GM12892 (cell line): ENCODE results near the gene TESK1.
"Not testable (repeated sequence)": the region's sequence is repeated elsewhere in the genome, so short reads cannot be mapped to it uniquely, and the experiment has no call there.

Source experiments
- DNase-seq: peaks from one replicate; pipeline ENCODE4 v3.0.0; 2011; ENCODE audit not compliant: insufficient read length
- FAIRE-seq: peaks from 2 replicates; lab custom pipeline; 2011; peaks lifted over from hg19 to GRCh38; lab: Jason Lieb, UNC
- POLR2A ChIP-seq: IDR thresholded peaks from 2 replicates; pipeline ENCODE4 v1.6.1; 2011; ENCODE audit warnings: low read depth, low read length, control low read depth
- POLR2AphosphoS5 ChIP-seq: IDR thresholded peaks from 2 replicates; pipeline ENCODE4 v1.6.1; 2011; ENCODE audit warnings: low read depth, low read length, control low read depth
- TAF1 ChIP-seq: IDR thresholded peaks from 2 replicates; pipeline ENCODE4 v1.6.1; 2011; ENCODE audit warnings: low read depth, mild to moderate bottlenecking, control low read depth, low read length, borderline replicate concordance

TESK1 gene

DNA sequence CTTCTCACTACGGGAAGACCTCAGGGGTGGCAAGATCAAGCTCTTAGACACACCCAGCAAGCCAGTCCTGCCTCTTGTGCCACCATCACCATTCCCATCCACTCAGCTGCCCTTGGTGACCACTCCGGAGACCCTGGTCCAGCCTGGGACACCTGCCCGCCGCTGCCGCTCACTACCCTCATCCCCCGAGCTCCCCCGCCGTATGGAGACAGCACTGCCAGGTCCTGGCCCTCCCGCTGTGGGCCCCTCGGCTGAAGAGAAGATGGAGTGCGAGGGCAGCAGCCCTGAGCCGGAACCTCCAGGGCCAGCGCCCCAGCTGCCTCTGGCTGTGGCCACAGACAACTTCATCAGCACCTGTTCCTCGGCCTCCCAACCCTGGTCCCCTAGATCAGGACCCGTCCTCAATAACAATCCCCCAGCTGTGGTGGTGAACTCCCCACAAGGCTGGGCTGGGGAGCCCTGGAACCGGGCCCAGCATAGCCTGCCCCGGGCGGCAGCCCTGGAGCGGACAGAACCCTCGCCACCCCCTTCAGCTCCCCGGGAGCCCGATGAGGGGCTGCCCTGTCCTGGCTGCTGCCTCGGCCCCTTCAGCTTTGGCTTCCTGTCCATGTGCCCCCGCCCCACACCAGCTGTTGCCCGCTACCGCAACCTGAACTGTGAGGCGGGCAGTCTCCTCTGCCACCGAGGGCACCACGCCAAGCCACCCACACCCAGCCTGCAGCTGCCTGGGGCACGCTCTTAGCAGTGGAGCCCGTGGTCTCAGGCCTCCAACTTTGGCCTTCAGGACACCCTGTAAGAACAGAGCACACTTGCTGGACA lies 4.1 kb downstream of the TESK1 start:
- DNase-seq (no peak), FAIRE-seq (no peak)
- no peak for TF ChIP-seq TAF1
- TF ChIP-seq POLR2AphosphoS5, result no peak
- no peak for TF ChIP-seq POLR2A

DNA sequence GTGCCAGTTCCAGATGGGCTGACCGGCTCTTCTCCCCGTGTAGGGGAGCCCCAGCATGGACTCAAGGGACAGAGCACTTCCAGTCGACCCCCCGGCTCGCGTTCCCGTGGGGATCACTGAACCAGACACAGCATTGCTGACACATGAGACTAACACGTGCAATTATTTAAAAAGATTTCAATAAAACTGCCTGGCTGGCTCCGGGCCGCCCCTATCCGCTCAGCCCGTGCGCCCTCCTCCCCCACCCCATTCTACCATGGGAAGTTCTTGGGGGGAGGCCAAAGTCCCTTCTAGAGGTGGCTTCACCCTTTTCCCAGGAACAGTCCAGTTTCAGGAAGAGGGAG lies 4.7 kb downstream of the TESK1 start:
- FAIRE-seq (no peak), DNase-seq (no peak)
- TF ChIP-seq POLR2AphosphoS5, result no peak
- TF ChIP-seq TAF1, result no peak
- TF ChIP-seq POLR2A, result no peak

DNA sequence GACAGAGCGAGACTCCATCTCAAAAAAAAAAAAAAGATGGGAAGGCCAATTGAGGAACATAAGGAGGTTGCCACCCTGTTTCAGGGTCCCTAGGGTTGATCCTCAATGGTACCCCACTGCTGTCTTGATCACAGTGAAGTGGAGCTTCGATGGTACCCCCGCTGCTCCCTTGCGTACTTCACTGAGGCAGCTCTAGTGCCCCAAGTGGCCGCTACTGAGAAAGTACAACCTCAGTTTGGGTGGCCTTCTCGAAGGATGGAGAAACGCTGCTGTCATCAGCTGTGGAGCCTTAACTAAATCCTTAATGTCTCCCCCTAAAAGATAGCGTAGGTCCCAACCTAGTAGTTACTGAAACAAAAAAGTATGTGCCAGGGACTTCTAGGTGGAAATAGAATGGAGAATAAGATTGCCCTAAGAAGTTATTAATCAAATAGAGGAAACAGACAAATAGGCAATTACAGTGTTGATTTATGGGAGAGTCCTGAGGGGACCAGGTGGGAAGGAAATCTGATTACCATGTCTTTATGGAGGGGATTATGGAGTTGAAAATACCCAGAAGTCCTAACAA lies 6.3 kb downstream of the TESK1 start:
- FAIRE-seq, result peak; percentile 58
- DNase-seq, result peak; percentile 46
- TF ChIP-seq POLR2AphosphoS5 (no peak), TAF1 (no peak)

DNA sequence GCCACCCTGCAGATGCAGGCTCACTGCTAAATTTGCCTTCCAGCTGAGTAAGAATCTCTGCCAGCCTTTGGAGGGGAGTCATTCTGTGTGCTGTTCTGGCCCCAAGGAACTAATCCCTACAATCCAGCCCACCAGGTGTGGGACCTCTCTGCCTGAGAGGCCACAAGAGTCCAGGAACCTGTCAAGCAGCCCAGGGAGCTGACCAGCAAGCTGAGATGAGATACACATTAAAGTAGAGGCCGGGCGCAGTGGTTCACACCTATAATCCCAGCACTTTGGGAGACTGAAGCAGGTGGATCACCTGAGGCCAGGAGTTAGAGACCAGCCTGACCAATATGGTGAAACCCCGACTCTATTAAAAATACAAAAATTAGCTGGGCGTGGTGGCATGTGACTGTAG lies 7.0 kb downstream of the TESK1 start:
- not testable (repeated sequence) for FAIRE-seq

DNA sequence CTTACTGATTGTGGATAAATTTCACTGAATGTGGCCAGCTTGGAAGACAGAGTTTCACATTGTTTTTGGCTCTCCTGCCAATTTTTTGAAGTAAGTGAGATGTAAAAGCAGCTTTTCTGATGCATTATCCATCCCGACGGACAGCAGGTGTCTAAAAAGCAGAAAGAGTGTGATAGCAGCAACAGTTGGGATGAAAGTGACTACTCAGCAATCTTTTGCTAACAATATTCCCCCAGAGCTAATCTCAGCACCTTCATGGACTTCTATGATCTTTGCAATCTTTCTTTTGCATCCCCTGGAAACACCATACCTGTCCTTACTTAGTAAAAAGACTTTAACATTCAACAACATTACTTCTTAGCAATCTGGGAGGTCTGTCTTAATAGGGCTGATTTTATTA lies 7.8 kb downstream of the TESK1 start:
- DNase-seq, result no peak
- no peak for TF ChIP-seq TAF1
- no peak for TF ChIP-seq POLR2A
- no peak for TF ChIP-seq POLR2AphosphoS5
- FAIRE-seq, result no peak

More for the DNA sequence above, 7.0 kb downstream of the TESK1 start:
- not testable (repeated sequence) for DNase-seq

DNA sequence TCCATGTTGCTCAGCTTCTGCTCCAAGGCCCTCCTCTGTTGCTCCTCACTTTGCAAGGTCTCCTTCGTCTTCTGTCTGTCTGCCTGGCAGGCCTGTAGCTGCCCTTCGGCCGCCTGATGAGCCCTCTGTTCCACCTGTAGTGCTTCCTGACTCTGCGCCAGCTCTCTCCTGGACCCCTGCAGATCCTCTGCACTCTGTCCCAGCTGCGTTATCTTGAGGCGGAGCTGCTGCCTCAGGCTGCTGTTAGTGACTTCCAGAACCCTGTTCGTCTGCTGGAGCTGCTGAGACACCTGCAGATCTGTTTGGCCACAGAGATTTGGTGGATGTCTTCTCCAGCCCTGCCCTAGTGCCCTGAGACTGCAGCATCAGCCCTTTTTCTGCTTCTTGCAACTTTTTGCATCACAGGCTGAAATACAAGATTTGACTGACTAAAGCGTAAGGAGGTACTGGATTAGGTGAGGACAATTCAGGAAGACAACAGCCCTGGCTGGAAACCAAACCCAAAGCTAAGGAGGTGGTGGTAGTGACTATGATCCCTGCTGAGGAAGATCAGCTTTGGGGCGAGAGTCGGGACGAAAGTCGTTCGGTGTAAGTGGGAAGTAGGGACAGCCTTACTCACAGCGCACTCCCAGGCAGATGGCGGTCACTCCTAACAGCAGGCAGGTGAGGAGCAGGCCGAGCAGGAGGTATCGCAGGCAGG lies 11.1 kb downstream of the TESK1 start:
- DNase-seq (no peak), FAIRE-seq (peak; percentile 67)
- TF ChIP-seq POLR2AphosphoS5 (no peak), TAF1 (no peak)

DNA sequence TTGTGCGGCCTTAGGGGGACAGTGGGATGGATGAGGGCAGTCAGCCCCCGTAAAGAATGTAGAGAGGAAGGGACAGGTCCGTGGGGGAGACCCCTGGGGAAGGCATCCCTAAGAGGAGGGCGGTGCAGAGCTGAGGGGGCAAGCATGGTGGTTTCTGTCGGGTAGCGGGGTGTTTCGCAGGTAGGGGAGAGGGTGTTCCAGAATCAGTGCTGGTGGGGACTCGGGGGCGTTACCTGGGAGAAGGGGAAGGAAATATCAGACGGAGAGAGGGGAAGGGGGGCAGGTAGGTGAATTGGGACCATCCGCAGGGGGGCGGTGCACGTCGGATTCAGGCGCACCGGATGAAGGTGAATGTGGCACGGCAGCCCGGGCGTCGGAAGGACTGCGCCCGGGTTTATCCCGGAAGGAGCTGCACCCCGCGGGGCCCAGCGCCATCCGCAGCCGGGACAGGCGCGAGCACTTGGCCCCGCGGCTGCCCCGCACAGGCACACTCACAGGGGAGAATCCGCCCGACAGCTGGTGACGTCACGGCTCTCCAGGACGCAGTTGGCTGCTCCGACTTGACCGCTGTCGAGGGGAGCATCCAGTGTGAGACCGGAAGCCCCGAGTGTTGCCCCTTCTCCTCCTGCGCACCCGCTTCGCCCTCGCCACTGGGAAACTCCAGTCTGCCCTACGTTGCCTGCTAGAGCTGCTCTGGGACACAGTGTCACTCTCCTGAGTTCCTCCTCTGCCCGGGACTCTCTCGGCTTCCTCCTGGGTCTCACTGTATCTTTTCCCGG lies 11.8 kb downstream of the TESK1 start:
- FAIRE-seq, result peak; percentile 90
- peak; percentile 57; the same call in 1 of the 2 replicates for TF ChIP-seq POLR2A
- peak; percentile 57; the same call in 1 of the 2 replicates for TF ChIP-seq POLR2AphosphoS5
- no peak for TF ChIP-seq TAF1
- peak; percentile 79 for DNase-seq

DNA sequence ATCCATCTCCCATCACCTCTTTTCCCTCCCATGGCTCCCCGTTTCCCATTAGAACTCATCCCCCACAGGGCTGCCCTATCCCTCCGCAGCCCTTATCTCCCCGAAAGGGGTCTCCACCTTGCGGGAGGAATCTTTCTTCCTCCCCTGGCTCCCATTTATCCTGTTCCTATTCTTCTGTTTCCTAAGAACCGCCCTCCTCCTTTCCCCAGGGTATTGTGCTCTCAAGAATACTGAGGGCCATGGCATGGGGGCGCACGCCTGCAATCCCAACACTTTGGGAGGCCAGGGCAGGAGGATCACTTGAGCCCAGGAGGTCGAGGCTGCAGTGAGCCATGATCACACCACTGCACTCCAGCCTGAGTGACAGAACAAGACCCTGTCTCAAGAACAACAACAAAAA lies 12.5 kb downstream of the TESK1 start:
- TF ChIP-seq POLR2AphosphoS5 (no peak), TAF1 (no peak), POLR2A (no peak)
- FAIRE-seq (no peak), DNase-seq (no peak)

DNA sequence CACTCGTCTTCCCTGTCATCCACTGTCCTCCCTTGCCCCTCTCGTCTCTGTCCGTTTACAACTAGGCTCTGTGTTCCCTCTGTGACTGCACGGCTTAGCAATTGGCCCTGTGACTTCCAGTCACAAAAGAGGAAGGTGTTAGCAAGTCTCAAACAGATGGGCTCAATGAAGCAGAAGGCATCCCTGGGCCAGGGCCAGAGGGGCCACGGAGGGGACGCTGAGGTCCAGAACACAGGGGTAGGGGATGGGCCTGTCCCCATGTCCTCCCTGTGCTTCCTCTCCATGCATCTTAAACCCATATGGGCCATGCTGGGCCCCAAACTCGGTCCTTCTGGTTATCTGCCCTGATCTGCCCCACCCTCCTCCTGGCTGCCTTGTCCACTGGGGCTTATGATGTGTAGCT lies 13.3 kb downstream of the TESK1 start, which contains the start of gene CD72:
CD72 (minus strand) TSS at position 89 of the 403 bp plus-strand sequence. CDS start 110 bp downstream, outside the sequence.
- FAIRE-seq (peak; percentile 86), DNase-seq (no peak)
- TF ChIP-seq POLR2A (0 out of 2 replicates have a peak, but pooled peaks have one; percentile 24), TAF1 (no peak), POLR2AphosphoS5 (no peak)

DNA sequence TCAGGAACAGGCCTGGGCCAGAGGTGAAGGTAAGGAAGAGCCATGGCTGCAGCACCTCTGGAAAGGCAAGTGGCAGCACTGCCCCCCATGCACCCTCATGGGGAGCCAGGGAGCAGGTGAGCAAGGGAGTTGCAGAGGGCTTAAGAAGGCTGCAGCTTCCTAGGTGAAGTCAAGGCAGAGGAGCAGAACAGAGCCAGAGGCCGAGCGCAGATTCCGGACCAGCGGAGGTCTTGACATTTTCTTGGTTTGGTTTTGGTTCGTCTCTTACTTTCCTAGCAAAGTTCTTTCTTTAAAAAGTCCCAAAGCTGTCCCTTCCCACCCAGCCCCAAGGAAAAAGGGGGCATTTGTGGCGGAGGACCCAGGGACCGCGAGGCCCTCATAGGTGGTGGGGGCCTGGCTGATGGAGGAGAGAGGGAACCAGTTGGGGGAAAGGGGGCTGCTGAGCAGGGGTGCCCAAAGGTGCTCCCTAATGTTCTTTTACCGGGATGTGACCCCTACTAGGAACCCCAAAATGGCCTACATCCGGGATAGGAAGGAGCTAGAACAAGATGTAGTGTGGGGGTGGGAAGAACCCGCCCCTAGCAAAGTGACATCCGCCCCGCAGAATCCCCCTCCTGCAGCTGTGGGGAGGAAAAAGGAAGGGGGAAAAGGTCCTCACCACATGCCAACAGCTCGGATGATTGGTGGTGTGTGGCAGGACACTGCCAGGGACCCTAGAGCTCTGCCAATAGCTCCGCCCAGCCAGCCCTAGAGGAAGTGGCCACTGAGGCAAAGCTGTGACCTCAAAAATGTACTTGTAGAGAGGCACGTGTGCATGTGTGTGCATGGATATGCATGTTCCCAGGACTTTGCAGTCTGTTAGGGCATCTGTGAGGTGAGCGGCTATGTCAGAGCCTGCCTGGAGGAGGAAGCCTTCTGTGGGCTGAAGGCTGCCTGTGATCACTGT lies 14.1 kb downstream of the TESK1 start:
- peak; percentile 93 for FAIRE-seq
- no peak for DNase-seq

DNA sequence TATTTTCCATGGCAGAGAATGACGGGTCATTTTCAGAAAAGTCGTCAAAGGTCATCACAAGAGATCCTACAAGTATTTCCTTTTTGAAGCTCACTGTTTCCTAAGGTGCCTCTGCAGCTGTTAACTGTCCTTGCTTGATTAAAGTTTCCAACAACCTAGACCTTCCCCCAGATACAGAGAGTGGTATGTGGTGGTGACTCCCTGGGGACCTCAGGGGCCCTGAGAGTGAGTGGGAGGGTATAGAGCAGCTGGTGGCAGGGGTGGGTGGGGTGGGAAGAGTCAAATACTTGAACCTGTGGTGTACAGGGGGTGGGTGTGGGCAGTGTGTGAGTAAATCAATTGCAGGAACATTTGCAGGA lies 14.7 kb downstream of the TESK1 start:
- DNase-seq, result no peak
- no peak for TF ChIP-seq POLR2AphosphoS5
- no peak for TF ChIP-seq POLR2A
- TF ChIP-seq TAF1, result no peak
- peak; percentile 68 for FAIRE-seq

More for the DNA sequence above, 14.1 kb downstream of the TESK1 start:
- TF ChIP-seq POLR2AphosphoS5, result no peak
- no peak; the same call in 1 of the 2 replicates for TF ChIP-seq POLR2A
- no peak for TF ChIP-seq TAF1
